HL-60 (cell line): Measurements from ENCODE around the gene EIF3M.
A peak's percentile ranks its signal among the peaks of the same experiment; 100 is the strongest.
"Not testable (repeated sequence)": the region's sequence is repeated elsewhere in the genome, so short reads cannot be mapped to it uniquely, and the experiment has no call there.

Experiments
- DNase-seq, 2 experiments: peaks; one replicate each; pipeline ENCODE4 v3.0.0-alpha.2; 2010 to 2020; ENCODE audit warnings: low read depth in 1 of 2, low spot score in 1 of 2
- H3K27ac ChIP-seq: fragments of 250-450 bp; sonication (Bioruptor Pico); replicated peaks from 2 replicates; pipeline ENCODE4 v1.5.1; 2020; ENCODE audit warnings: mild to moderate bottlenecking, moderate library complexity
- H3K27me3 ChIP-seq: fragments of 250-450 bp; sonication (Bioruptor Pico); 2 replicates; pipeline ENCODE4 v1.5.1; 2021; ENCODE audit warnings: mild to moderate bottlenecking, moderate library complexity; ENCODE audit not compliant: insufficient read depth, poor library complexity, severe bottlenecking
- H3K4me3 ChIP-seq: replicated peaks from 2 replicates; pipeline ENCODE4 v1.5.1; 2011; ENCODE audit warnings: mild to moderate bottlenecking, control low read depth, low read length; ENCODE audit not compliant: insufficient read depth
- GABPA ChIP-seq: IDR thresholded peaks from 2 replicates; pipeline ENCODE4 v1.6.1; 2012; ENCODE audit warnings: low read depth
- POLR2AphosphoS5 ChIP-seq: IDR thresholded peaks from 2 replicates; pipeline ENCODE4 v1.6.1; 2012; ENCODE audit warnings: low read depth
- SPI1 ChIP-seq: IDR thresholded peaks from 2 replicates; pipeline ENCODE4 v1.6.1; 2012; ENCODE audit warnings: low read depth, mild to moderate bottlenecking, borderline replicate concordance
- TF ChIP-seq, protein P1 (sequence below): IDR thresholded peaks from one replicate; pipeline ENCODE4 v1.5.1; 2011; ENCODE audit warnings: low read length, control low read depth, inconsistent platforms; ENCODE audit not compliant: insufficient read depth
- TF ChIP-seq, protein P2 (sequence below): IDR thresholded peaks from 2 replicates; pipeline ENCODE4 v1.6.1; 2012; ENCODE audit warnings: low read depth; ENCODE audit not compliant: insufficient replicate concordance

EIF3M gene

DNA sequence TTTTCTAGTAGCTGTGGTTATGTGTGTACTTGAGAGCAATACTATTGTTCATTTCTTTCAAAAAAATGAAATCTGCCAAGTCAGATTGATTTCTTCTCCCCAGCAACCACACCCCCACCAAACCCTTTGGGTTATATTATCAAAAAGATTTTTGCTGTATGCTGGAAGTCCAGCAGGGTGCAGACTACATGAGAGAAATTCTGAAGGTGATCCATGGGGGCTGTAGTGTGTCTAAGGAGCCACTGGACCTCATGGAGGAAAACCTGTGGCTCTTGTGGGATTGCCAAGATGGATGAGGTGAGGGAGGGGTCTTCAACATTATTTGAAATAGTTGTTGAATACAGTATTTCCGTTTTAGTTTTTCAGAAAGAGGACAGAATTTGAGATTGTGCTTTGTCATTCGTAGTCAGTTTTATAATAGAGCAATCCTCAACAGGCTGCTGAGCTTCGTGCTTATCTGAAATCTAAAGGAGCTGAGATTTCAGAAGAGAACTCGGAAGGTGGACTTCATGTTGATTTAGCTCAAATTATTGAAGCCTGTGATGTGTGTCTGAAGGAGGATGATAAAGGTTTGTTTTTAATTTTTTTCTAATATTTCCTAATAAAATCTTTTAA lies 3.1 kb downstream of the EIF3M start:
- peak overlapping the region; percentile 85; the same call in 1 of the 2 replicates for H3K4me3 ChIP-seq
- TF ChIP-seq GABPA = no peak
- TF ChIP-seq, protein P1, sequence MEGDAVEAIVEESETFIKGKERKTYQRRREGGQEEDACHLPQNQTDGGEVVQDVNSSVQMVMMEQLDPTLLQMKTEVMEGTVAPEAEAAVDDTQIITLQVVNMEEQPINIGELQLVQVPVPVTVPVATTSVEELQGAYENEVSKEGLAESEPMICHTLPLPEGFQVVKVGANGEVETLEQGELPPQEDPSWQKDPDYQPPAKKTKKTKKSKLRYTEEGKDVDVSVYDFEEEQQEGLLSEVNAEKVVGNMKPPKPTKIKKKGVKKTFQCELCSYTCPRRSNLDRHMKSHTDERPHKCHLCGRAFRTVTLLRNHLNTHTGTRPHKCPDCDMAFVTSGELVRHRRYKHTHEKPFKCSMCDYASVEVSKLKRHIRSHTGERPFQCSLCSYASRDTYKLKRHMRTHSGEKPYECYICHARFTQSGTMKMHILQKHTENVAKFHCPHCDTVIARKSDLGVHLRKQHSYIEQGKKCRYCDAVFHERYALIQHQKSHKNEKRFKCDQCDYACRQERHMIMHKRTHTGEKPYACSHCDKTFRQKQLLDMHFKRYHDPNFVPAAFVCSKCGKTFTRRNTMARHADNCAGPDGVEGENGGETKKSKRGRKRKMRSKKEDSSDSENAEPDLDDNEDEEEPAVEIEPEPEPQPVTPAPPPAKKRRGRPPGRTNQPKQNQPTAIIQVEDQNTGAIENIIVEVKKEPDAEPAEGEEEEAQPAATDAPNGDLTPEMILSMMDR = peak; percentile 13
- TF ChIP-seq SPI1 = no peak
- TF ChIP-seq POLR2AphosphoS5 = no peak

DNA sequence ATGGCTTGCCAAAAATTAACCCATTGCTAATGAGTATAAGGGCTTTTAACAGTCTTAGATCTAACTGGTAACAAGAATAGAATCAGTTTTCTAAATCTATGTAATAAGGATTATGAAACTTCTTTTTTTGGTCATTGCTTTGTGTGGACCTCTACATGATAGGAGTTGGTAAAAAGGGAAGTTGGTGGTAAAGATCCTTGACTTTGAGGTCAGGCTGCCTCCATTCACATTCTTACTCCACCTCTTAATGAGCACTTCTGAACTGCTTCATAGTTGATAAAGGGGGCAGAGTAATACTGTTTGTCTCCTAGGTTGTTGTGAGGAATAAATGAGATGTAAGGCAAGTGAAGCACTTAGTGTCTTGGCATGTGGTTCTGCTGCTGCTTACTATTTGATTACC lies 10.6 kb downstream of the EIF3M start:
- no peaks in the 10 kb centered on the region for H3K27me3 ChIP-seq
- no peak overlapping the region for H3K4me3 ChIP-seq
- no peak overlapping the region for H3K27ac ChIP-seq
- DNase-seq = peak in 1 of 2 experiments; percentile 68
- TF ChIP-seq POLR2AphosphoS5 (no peak), SPI1 (no peak), GABPA (no peak)
- TF ChIP-seq, protein P2, sequence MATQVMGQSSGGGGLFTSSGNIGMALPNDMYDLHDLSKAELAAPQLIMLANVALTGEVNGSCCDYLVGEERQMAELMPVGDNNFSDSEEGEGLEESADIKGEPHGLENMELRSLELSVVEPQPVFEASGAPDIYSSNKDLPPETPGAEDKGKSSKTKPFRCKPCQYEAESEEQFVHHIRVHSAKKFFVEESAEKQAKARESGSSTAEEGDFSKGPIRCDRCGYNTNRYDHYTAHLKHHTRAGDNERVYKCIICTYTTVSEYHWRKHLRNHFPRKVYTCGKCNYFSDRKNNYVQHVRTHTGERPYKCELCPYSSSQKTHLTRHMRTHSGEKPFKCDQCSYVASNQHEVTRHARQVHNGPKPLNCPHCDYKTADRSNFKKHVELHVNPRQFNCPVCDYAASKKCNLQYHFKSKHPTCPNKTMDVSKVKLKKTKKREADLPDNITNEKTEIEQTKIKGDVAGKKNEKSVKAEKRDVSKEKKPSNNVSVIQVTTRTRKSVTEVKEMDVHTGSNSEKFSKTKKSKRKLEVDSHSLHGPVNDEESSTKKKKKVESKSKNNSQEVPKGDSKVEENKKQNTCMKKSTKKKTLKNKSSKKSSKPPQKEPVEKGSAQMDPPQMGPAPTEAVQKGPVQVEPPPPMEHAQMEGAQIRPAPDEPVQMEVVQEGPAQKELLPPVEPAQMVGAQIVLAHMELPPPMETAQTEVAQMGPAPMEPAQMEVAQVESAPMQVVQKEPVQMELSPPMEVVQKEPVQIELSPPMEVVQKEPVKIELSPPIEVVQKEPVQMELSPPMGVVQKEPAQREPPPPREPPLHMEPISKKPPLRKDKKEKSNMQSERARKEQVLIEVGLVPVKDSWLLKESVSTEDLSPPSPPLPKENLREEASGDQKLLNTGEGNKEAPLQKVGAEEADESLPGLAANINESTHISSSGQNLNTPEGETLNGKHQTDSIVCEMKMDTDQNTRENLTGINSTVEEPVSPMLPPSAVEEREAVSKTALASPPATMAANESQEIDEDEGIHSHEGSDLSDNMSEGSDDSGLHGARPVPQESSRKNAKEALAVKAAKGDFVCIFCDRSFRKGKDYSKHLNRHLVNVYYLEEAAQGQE = no peak
- TF ChIP-seq, protein P1 = no peak

More for the DNA sequence above, 3.1 kb downstream of the EIF3M start:
- no peak for DNase-seq
- H3K27ac ChIP-seq = no peak overlapping the region
- no peaks in the 10 kb centered on the region for H3K27me3 ChIP-seq

DNA sequence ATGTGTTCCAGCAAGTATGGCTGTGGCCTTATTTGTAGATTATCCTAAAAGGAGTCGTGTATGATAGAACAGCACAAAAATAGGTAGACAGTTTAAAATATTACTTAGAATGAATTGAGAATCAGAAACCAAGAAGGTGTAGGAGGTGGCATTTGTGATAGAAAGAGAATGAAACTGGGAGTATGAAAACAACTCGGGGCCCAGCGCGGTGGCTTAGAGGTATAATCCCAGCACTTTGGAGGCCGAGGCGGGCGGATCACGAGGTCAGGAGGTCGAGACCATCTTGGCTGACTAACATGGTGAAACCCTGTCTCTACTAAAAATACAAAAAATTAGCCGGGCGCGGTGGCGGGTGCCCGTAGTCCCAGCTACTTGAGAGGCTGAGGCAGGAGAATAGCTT lies 12.5 kb downstream of the EIF3M start:
- not testable (repeated sequence) for H3K27ac ChIP-seq, H3K27me3 ChIP-seq, H3K4me3 ChIP-seq, DNase-seq

DNA sequence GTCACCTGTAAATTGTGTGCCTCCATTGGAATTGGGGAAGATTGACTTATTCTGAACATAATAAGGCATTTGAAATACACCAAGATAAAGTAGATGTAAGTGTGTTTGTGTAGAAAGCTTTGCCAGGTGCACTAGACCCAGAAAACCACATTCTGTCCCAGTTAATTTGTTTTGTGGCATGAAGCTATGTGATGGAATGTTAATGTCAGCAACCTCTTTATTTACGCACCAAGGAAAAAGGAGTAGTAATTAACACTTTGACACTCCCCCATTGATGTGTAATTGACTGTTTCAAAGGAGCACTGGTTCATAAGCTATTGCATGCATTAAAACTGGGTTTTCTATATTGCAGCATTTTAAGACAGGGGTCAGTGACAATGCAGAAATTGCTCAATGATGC lies 14.3 kb downstream of the EIF3M start:
- Histone ChIP-seq H3K27ac (no peak overlapping the region), H3K27me3 (no peaks in the 10 kb centered on the region), H3K4me3 (no peak overlapping the region)
- TF ChIP-seq GABPA (no peak), POLR2AphosphoS5 (no peak), SPI1 (no peak)
- TF ChIP-seq, protein P2 = no peak
- TF ChIP-seq, protein P1 = no peak
- DNase-seq = no peak
